DND-41 (cell line): ENCODE data around the gene IL4I1.

Experiments
- ATAC-seq: fragments of 200-7000 bp; cut with Tn5 transposase; 3 replicates; pipeline ENCODE4 v1.9.1; 2021; ENCODE audit warnings: low read depth; ENCODE audit not compliant: insufficient read depth
- DNase-seq: peaks from one replicate; pipeline ENCODE4 v3.0.0-alpha.2; 2020
- H2AFZ ChIP-seq: 2 replicates; pipeline ENCODE4 v1.6.0; 2012; ENCODE audit warnings: low read depth, low read length
- H3K27ac ChIP-seq: 2 replicates; pipeline ENCODE4 v1.5.1; 2012; ENCODE audit warnings: low read length, inconsistent platforms
- H3K27me3 ChIP-seq: fragments of 200-600 bp; sonication (generic); 2 replicates; pipeline ENCODE4 v1.6.0; 2012; ENCODE audit warnings: low read length, mild to moderate bottlenecking, inconsistent platforms; ENCODE audit not compliant: insufficient read depth, poor library complexity
- H3K36me3 ChIP-seq: 2 replicates; pipeline ENCODE4 v1.5.1; 2012; ENCODE audit warnings: low read length, inconsistent platforms; ENCODE audit not compliant: insufficient read depth
- H3K4me1 ChIP-seq: 2 replicates; pipeline ENCODE4 v1.5.1; 2012; ENCODE audit warnings: mild to moderate bottlenecking, low read length; ENCODE audit not compliant: insufficient read depth
- H3K4me2 ChIP-seq: 2 replicates; pipeline ENCODE4 v1.6.0; 2012; ENCODE audit warnings: mild to moderate bottlenecking, moderate library complexity, low read length, inconsistent platforms; ENCODE audit not compliant: insufficient read depth
- H3K4me3 ChIP-seq, 2 experiments: fragments of 200-600 bp in 1 of 2; shearing (Covaris generic) in 1 of 2; 2 replicates each; pipeline ENCODE4 v1.5.1; 2012 to 2016; ENCODE audit warnings: inconsistent platforms in 2 of 2, low read length in 2 of 2, mild to moderate bottlenecking in 2 of 2, low read depth in 1 of 2, moderate library complexity in 1 of 2
- H3K79me2 ChIP-seq: 2 replicates; pipeline ENCODE4 v1.6.0; 2012; ENCODE audit warnings: low read length, inconsistent platforms; ENCODE audit not compliant: insufficient read depth
- H3K9ac ChIP-seq: 2 replicates; pipeline ENCODE4 v1.6.0; 2012; ENCODE audit warnings: low read depth, mild to moderate bottlenecking, inconsistent platforms, low read length, moderate library complexity
- H3K9me3 ChIP-seq: 2 replicates; pipeline ENCODE4 v1.5.1; 2012; ENCODE audit warnings: low read length, moderate library complexity, mild to moderate bottlenecking, inconsistent platforms; ENCODE audit not compliant: insufficient read depth, severe bottlenecking
- H4K20me1 ChIP-seq: 2 replicates; pipeline ENCODE4 v1.6.0; 2012; ENCODE audit warnings: low read length; ENCODE audit not compliant: insufficient read depth
- CTCF ChIP-seq: IDR thresholded peaks from 2 replicates; pipeline ENCODE4 v1.5.1; 2012; ENCODE audit warnings: borderline replicate concordance, low read length, moderate library complexity, mild to moderate bottlenecking; ENCODE audit not compliant: poor library complexity, severe bottlenecking; ENCODE audit errors: extremely low read depth
- EZH2 ChIP-seq: IDR thresholded peaks from 3 replicates; pipeline ENCODE4 v1.6.1; 2012; ENCODE audit warnings: borderline replicate concordance, low read depth, mild to moderate bottlenecking, moderate library complexity, low read length, inconsistent platforms; ENCODE audit not compliant: severe bottlenecking

The IL4I1 gene

GRCh38 chr19:49891393-49891792 is 5.3 kb downstream of the IL4I1 start:
- Histone ChIP-seq H3K4me1 (no peaks in the 10 kb centered on the region), H3K79me2 (no peaks in the 10 kb centered on the region), H3K36me3 (peaks cover under 1% of the 10 kb centered on the region; the same call in 1 of the 2 replicates), H3K4me3 (no peak overlapping the region), H2AFZ (no peak overlapping the region), H3K4me2 (no peak overlapping the region), H4K20me1 (no peaks in the 10 kb centered on the region; the same call in 1 of the 2 replicates), H3K27me3 (no peaks in the 10 kb centered on the region), H3K9ac (no peak overlapping the region), H3K27ac (no peak overlapping the region), H3K9me3 (no peaks in the 10 kb centered on the region)
- DNase-seq: no peak
- TF ChIP-seq CTCF (no peak), EZH2 (no peak)
- ATAC-seq: no peak

- Histone ChIP-seq H3K27ac (no peak overlapping the region), H3K4me2 (no peak overlapping the region), H3K9me3 (no peaks in the 10 kb centered on the region), H3K79me2 (no peaks in the 10 kb centered on the region), H3K36me3 (peaks cover 2% of the 10 kb centered on the region; the same call in 1 of the 2 replicates), H3K27me3 (no peaks in the 10 kb centered on the region), H3K4me3 (no peak overlapping the region), H3K9ac (no peak overlapping the region), H2AFZ (no peak overlapping the region), H4K20me1 (no peaks in the 10 kb centered on the region; the same call in 1 of the 2 replicates), H3K4me1 (no peaks in the 10 kb centered on the region)
- DNase-seq: peak; percentile 35
- peak; percentile 27; the same call in 1 of the 3 replicates for ATAC-seq
- TF ChIP-seq CTCF (no peak), EZH2 (no peak)
Measured at GRCh38 chr19:49890349-49891311, 6.1 kb downstream of the IL4I1 start.

- DNase-seq (no peak), ATAC-seq (no peak)
- Histone ChIP-seq H3K4me2 (no peak overlapping the region), H3K9ac (no peak overlapping the region), H4K20me1 (no peaks in the 10 kb centered on the region; the same call in 1 of the 2 replicates), H3K4me3 (no peak overlapping the region), H2AFZ (no peak overlapping the region), H3K27ac (no peak overlapping the region), H3K27me3 (no peaks in the 10 kb centered on the region), H3K36me3 (peaks cover 4% of the 10 kb centered on the region), H3K4me1 (no peaks in the 10 kb centered on the region), H3K79me2 (no peaks in the 10 kb centered on the region), H3K9me3 (no peaks in the 10 kb centered on the region)
- TF ChIP-seq EZH2 (no peak), CTCF (no peak)
Measured at GRCh38 chr19:49889687-49890348, 6.9 kb downstream of the IL4I1 start.
